Thyroid gland (tissue), 4 donors: ENCODE results near the gene RELT.

ENCODE experiments used
- POLR2A ChIP-seq, 2 donors: fragments of 450-650 bp; IDR thresholded peaks; one replicate each; pipeline ENCODE4 v1.6.1; 2017; ENCODE audit warnings: antibody characterized with exemption in 2 of 2, mild to moderate bottlenecking in 2 of 2, moderate library complexity in 1 of 2
- TF ChIP-seq, protein P1 (sequence below), 6 experiments: fragments of 200-600 bp in 3 of 6; fragments of 450-650 bp in 3 of 6; sonication (generic) in 3 of 6; IDR thresholded peaks; one replicate each; pipeline ENCODE4 v1.5.1; 2016 to 2019; ENCODE audit warnings: antibody characterized with exemption in 6 of 6, mild to moderate bottlenecking in 2 of 6, inconsistent platforms in 1 of 6, moderate library complexity in 1 of 6

DNA sequence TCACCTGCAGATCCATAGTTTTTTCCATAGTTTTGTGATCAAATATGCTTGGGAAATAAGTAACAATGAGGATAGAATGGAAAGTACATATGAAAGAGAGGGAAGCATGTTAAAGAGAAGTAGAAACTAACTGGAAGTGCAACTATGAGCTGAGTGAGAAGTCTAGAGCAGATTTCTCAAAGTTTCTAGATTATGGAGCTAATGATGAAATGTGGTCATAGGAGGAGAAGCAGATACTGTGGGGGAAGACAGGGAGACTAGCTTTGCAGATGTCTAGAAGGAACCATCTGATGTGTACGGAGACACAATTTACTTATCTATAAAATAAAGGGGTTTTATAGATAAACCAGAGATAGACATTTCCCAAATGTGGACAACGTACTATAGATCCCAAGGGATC lies 37.1 kb downstream of the RELT start:
- TF ChIP-seq, protein P1, sequence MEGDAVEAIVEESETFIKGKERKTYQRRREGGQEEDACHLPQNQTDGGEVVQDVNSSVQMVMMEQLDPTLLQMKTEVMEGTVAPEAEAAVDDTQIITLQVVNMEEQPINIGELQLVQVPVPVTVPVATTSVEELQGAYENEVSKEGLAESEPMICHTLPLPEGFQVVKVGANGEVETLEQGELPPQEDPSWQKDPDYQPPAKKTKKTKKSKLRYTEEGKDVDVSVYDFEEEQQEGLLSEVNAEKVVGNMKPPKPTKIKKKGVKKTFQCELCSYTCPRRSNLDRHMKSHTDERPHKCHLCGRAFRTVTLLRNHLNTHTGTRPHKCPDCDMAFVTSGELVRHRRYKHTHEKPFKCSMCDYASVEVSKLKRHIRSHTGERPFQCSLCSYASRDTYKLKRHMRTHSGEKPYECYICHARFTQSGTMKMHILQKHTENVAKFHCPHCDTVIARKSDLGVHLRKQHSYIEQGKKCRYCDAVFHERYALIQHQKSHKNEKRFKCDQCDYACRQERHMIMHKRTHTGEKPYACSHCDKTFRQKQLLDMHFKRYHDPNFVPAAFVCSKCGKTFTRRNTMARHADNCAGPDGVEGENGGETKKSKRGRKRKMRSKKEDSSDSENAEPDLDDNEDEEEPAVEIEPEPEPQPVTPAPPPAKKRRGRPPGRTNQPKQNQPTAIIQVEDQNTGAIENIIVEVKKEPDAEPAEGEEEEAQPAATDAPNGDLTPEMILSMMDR (IDR thresholded peaks at IDR 0.05), result no peak
- no peak for TF ChIP-seq POLR2A (IDR thresholded peaks at IDR 0.05)
